Mesenchymal stem cell (in vitro differentiated cells and primary cell): Measurements from ENCODE around the gene HEXIM1.

Experiments
- DNase-seq: peaks from one replicate; pipeline ENCODE4 v3.0.0-alpha.2; 2013
- H2AFZ ChIP-seq: one replicate; pipeline ENCODE4 v1.6.1; 2013; ENCODE audit warnings: low read depth, mild to moderate bottlenecking, control low read depth, inconsistent platforms, low read length, moderate library complexity
- H2AK5ac ChIP-seq: 2 replicates; pipeline ENCODE4 v1.6.1; 2013; ENCODE audit warnings: low read length, moderate library complexity, mild to moderate bottlenecking, inconsistent platforms; ENCODE audit not compliant: severe bottlenecking
- H2BK120ac ChIP-seq: one replicate; pipeline ENCODE4 v1.6.1; 2013; ENCODE audit warnings: low read depth, mild to moderate bottlenecking, inconsistent platforms, low read length, moderate library complexity
- H2BK12ac ChIP-seq, 2 experiments: one replicate each; pipeline ENCODE4 v1.6.1; 2013; ENCODE audit warnings: inconsistent platforms in 2 of 2, low read length in 2 of 2, mild to moderate bottlenecking in 2 of 2, moderate library complexity in 2 of 2, control low read depth in 1 of 2
- H2BK15ac ChIP-seq: one replicate; pipeline ENCODE4 v1.6.1; 2013; ENCODE audit warnings: mild to moderate bottlenecking, low read depth, inconsistent platforms; ENCODE audit not compliant: poor library complexity, severe bottlenecking
- H2BK5ac ChIP-seq: 2 replicates; pipeline ENCODE4 v1.6.1; 2013; ENCODE audit warnings: low read depth, mild to moderate bottlenecking, low read length, control low read depth, inconsistent platforms; ENCODE audit not compliant: poor library complexity, severe bottlenecking
- H3K14ac ChIP-seq, 2 experiments: one replicate each; pipeline ENCODE4 v1.6.1; 2013; ENCODE audit warnings: inconsistent platforms in 2 of 2, low read length in 2 of 2, control low read depth in 1 of 2, mild to moderate bottlenecking in 1 of 2, moderate library complexity in 1 of 2
- H3K18ac ChIP-seq, 2 experiments: one replicate each; pipeline ENCODE4 v1.6.1; 2013; ENCODE audit warnings: inconsistent platforms in 2 of 2, low read length in 2 of 2, control low read depth in 1 of 2, low read depth in 1 of 2, mild to moderate bottlenecking in 1 of 2
- H3K23ac ChIP-seq, 2 experiments: one replicate each; pipeline ENCODE4 v1.6.1; 2013; ENCODE audit warnings: inconsistent platforms in 2 of 2, low read length in 2 of 2, mild to moderate bottlenecking in 2 of 2, moderate library complexity in 2 of 2, control low read depth in 1 of 2
- H3K27ac ChIP-seq: 2 replicates; pipeline ENCODE4 v1.5.1; 2013; ENCODE audit warnings: mild to moderate bottlenecking, moderate library complexity, low read length, control low read depth, inconsistent platforms; ENCODE audit not compliant: poor library complexity, severe bottlenecking
- H3K27me3 ChIP-seq, 2 experiments: 2 replicates each; pipeline versions ENCODE4 v1.6.1 to v1.7.0; 2013; ENCODE audit warnings: low read length in 2 of 2, mild to moderate bottlenecking in 2 of 2, moderate library complexity in 2 of 2, control low read depth in 1 of 2, inconsistent platforms in 1 of 2; ENCODE audit not compliant: control insufficient read depth in 1 of 2, insufficient read depth in 1 of 2
- H3K36me3 ChIP-seq, 2 experiments: 2 replicates each; pipeline versions ENCODE4 v1.6.1 to v1.7.0; 2013; ENCODE audit warnings: low read length in 2 of 2, control low read depth in 1 of 2, inconsistent platforms in 1 of 2, low read depth in 1 of 2, mild to moderate bottlenecking in 1 of 2; ENCODE audit not compliant: insufficient read depth in 2 of 2, control insufficient read depth in 1 of 2
- H3K4ac ChIP-seq, 2 experiments: one replicate each; pipeline ENCODE4 v1.6.1; 2013; ENCODE audit warnings: inconsistent platforms in 2 of 2, low read length in 2 of 2, mild to moderate bottlenecking in 2 of 2, moderate library complexity in 2 of 2, control low read depth in 1 of 2, low read depth in 1 of 2
- H3K4me1 ChIP-seq: 2 replicates; pipeline ENCODE4 v1.6.1; 2013; ENCODE audit warnings: low read depth, low read length, control low read depth; ENCODE audit not compliant: control insufficient read depth, insufficient read depth
- H3K4me2 ChIP-seq: 2 replicates; pipeline ENCODE4 v1.6.1; 2013; ENCODE audit warnings: low read length, mild to moderate bottlenecking, inconsistent platforms; ENCODE audit not compliant: poor library complexity, severe bottlenecking
- H3K4me3 ChIP-seq, 2 experiments: 2 replicates each; pipeline versions ENCODE4 v1.5.1 to v1.7.0; 2013; ENCODE audit warnings: low read length in 2 of 2, mild to moderate bottlenecking in 2 of 2, control low read depth in 1 of 2, low read depth in 1 of 2; ENCODE audit not compliant: insufficient read depth in 1 of 2
- H3K79me1 ChIP-seq: replicated peaks from 2 replicates; pipeline ENCODE4 v1.6.1; 2013; ENCODE audit warnings: mild to moderate bottlenecking, control low read depth, low read length, inconsistent platforms; ENCODE audit not compliant: poor library complexity, severe bottlenecking
- H3K9ac ChIP-seq: 2 replicates; pipeline ENCODE4 v1.7.0; 2013; ENCODE audit warnings: mild to moderate bottlenecking, low read length, moderate library complexity
- H3K9me3 ChIP-seq: 2 replicates; pipeline ENCODE4 v1.7.0; 2013; ENCODE audit warnings: mild to moderate bottlenecking, low read length; ENCODE audit not compliant: control insufficient read depth
- H4K8ac ChIP-seq: one replicate; pipeline ENCODE4 v1.6.1; 2013; ENCODE audit warnings: inconsistent platforms, mild to moderate bottlenecking, low read length, moderate library complexity
- H4K91ac ChIP-seq: one replicate; pipeline ENCODE4 v1.6.1; 2013; ENCODE audit warnings: mild to moderate bottlenecking, low read length, inconsistent platforms
- WGBS: methylation state at CpG from one replicate; pipeline ENCODE4 v1.1.7; 2013; ENCODE audit warnings: mixed read lengths; 5-methylcytosine and 5-hydroxymethylcytosine counted together

Gene HEXIM1

GRCh38 chr17:45177563-45177962 is 29.3 kb downstream of the HEXIM1 start:
- H3K4me3 ChIP-seq, result no peak overlapping the region
- peak overlapping the region; percentile 10 for H2AK5ac ChIP-seq
- no peak for DNase-seq
- no peak overlapping the region for H3K14ac ChIP-seq
- no peak overlapping the region for H2AFZ ChIP-seq
- H2BK15ac ChIP-seq, result peak overlapping the region; percentile 52
- no peaks in the 10 kb centered on the region for H3K27me3 ChIP-seq
- no peak overlapping the region for H3K4me2 ChIP-seq
- H3K9me3 ChIP-seq, result no peaks in the 10 kb centered on the region
- no peak overlapping the region for H2BK12ac ChIP-seq
- H4K91ac ChIP-seq, result no peak overlapping the region
- H3K36me3 ChIP-seq, result no peaks in the 10 kb centered on the region
- H3K4ac ChIP-seq, result no peak overlapping the region
- no peak overlapping the region for H2BK120ac ChIP-seq
- H3K79me1 ChIP-seq, result no peaks in the 10 kb centered on the region
- no peak overlapping the region for H3K9ac ChIP-seq
- WGBS, result 94% methylated on average over 7 of the region's 7 CpGs
- H3K23ac ChIP-seq, result no peak overlapping the region
- peaks cover 13% of the 10 kb centered on the region for H3K4me1 ChIP-seq
- no peak overlapping the region for H4K8ac ChIP-seq
- H3K27ac ChIP-seq, result no peak overlapping the region
- peak overlapping the region in 1 of 2 experiments; percentile 22 for H3K18ac ChIP-seq
- H2BK5ac ChIP-seq, result no peak overlapping the region

GRCh38 chr17:45184144-45184543 is 35.9 kb downstream of the HEXIM1 start:
- DNase-seq, result no peak
- H2AFZ ChIP-seq, result no peak overlapping the region
- H3K18ac ChIP-seq, result no peak overlapping the region
- H2BK5ac ChIP-seq, result no peak overlapping the region
- H4K8ac ChIP-seq, result no peak overlapping the region
- H3K9ac ChIP-seq, result no peak overlapping the region
- no peak overlapping the region for H3K4me2 ChIP-seq
- 97% methylated on average over 5 of the region's 5 CpGs for WGBS
- no peak overlapping the region for H3K4ac ChIP-seq
- no peaks in the 10 kb centered on the region for H3K79me1 ChIP-seq
- H2BK120ac ChIP-seq, result no peak overlapping the region
- H3K23ac ChIP-seq, result no peak overlapping the region
- H3K9me3 ChIP-seq, result no peaks in the 10 kb centered on the region
- no peak overlapping the region for H4K91ac ChIP-seq
- H2BK12ac ChIP-seq, result no peak overlapping the region
- no peaks in the 10 kb centered on the region for H3K36me3 ChIP-seq
- H3K14ac ChIP-seq, result no peak overlapping the region
- H2BK15ac ChIP-seq, result no peak overlapping the region
- no peaks in the 10 kb centered on the region for H3K27me3 ChIP-seq
- H3K4me3 ChIP-seq, result no peak overlapping the region
- peaks cover 1% of the 10 kb centered on the region for H3K4me1 ChIP-seq
- H3K27ac ChIP-seq, result no peak overlapping the region
- H2AK5ac ChIP-seq, result no peak overlapping the region

GRCh38 chr17:45186801-45187354 is 38.6 kb downstream of the HEXIM1 start:
- Histone ChIP-seq H3K14ac (no peak overlapping the region), H3K27me3 (no peaks in the 10 kb centered on the region), H3K4ac (no peak overlapping the region), H4K8ac (no peak overlapping the region), H4K91ac (no peak overlapping the region), H3K4me2 (no peak overlapping the region), H2AFZ (no peak overlapping the region), H3K18ac (no peak overlapping the region), H3K27ac (no peak overlapping the region), H3K4me3 (no peak overlapping the region), H3K36me3 (no peaks in the 10 kb centered on the region), H3K23ac (no peak overlapping the region), H3K4me1 (peaks cover 7% of the 10 kb centered on the region), H2BK12ac (no peak overlapping the region), H2BK120ac (no peak overlapping the region), H3K79me1 (no peaks in the 10 kb centered on the region), H3K9ac (no peak overlapping the region), H3K9me3 (no peaks in the 10 kb centered on the region), H2AK5ac (no peak overlapping the region), H2BK5ac (no peak overlapping the region), H2BK15ac (no peak overlapping the region)
- WGBS, result 90% methylated on average over 7 of the region's 7 CpGs
- no peak for DNase-seq

- no peak overlapping the region for H3K9ac ChIP-seq
- H3K9me3 ChIP-seq, result no peaks in the 10 kb centered on the region
- no peak overlapping the region for H3K4me2 ChIP-seq
- H4K8ac ChIP-seq, result no peak overlapping the region
- H4K91ac ChIP-seq, result no peak overlapping the region
- no peaks in the 10 kb centered on the region for H3K27me3 ChIP-seq
- DNase-seq, result no peak
- 87% methylated on average over 1 of the region's 2 CpGs for WGBS
- no peak overlapping the region for H3K27ac ChIP-seq
- H2AK5ac ChIP-seq, result no peak overlapping the region
- H3K14ac ChIP-seq, result no peak overlapping the region
- H2AFZ ChIP-seq, result no peak overlapping the region
- H2BK15ac ChIP-seq, result no peak overlapping the region
- no peak overlapping the region for H3K18ac ChIP-seq
- no peak overlapping the region for H3K23ac ChIP-seq
- no peak overlapping the region for H2BK12ac ChIP-seq
- no peak overlapping the region for H3K4me3 ChIP-seq
- no peak overlapping the region for H2BK5ac ChIP-seq
- H3K4me1 ChIP-seq, result peaks cover 6% of the 10 kb centered on the region
- no peaks in the 10 kb centered on the region for H3K36me3 ChIP-seq
- no peak overlapping the region for H2BK120ac ChIP-seq
- no peaks in the 10 kb centered on the region for H3K79me1 ChIP-seq
- no peak overlapping the region for H3K4ac ChIP-seq
Measured at GRCh38 chr17:45189009-45189408, 40.7 kb downstream of the HEXIM1 start.
